ENCODE data around the gene SENP8. TPM values are rescaled to one million over a fixed set of nuclear protein-coding genes. Genes with fewer than 3 reads are reported as not detected.
A peak's percentile ranks its signal among the peaks of the same experiment; 100 is the strongest.

Gene SENP8
- total RNA-seq, 1 donor from 2014 or later, result 6.5 TPM

DNA sequence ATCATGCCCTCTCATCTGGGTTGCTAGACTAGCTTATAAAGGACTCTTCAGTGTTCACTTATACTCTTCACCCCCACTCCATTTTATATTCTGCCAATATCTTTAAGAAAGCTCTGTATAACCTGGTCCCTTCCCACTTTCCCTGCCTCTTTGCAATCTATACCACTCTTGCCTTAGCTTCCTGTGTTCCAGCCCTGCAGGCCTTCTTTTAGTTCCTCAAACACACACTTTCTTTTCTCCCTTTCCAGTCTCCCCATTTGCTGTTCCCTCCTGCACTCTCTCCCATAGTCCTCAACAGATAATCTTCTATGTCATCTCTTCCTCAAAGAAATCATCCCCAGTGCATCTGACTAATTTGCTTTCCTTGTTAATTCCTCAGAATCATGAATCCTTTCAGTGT is 28.7 kb downstream of the SENP8 start:
- peaks cover 11% of the 10 kb centered on the region for H3K4me1 ChIP-seq
- no peak for DNase-seq
- no peaks in the 10 kb centered on the region for H3K36me3 ChIP-seq
- no peaks in the 10 kb centered on the region for H3K9me3 ChIP-seq (replicated peaks)
- TF ChIP-seq, protein P1, sequence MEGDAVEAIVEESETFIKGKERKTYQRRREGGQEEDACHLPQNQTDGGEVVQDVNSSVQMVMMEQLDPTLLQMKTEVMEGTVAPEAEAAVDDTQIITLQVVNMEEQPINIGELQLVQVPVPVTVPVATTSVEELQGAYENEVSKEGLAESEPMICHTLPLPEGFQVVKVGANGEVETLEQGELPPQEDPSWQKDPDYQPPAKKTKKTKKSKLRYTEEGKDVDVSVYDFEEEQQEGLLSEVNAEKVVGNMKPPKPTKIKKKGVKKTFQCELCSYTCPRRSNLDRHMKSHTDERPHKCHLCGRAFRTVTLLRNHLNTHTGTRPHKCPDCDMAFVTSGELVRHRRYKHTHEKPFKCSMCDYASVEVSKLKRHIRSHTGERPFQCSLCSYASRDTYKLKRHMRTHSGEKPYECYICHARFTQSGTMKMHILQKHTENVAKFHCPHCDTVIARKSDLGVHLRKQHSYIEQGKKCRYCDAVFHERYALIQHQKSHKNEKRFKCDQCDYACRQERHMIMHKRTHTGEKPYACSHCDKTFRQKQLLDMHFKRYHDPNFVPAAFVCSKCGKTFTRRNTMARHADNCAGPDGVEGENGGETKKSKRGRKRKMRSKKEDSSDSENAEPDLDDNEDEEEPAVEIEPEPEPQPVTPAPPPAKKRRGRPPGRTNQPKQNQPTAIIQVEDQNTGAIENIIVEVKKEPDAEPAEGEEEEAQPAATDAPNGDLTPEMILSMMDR (IDR thresholded peaks at IDR 0.05; ENCODE audit: borderline replicate concordance), result no peak
- H3K27me3 ChIP-seq (ENCODE audit: low read depth), result no peaks in the 10 kb centered on the region
- H3K27ac ChIP-seq (replicated peaks), result no peak overlapping the region
- intact Hi-C loops (cut with micrococcal nuclease), result no loop called here
- H3K4me3 ChIP-seq, result no peak overlapping the region

DNA sequence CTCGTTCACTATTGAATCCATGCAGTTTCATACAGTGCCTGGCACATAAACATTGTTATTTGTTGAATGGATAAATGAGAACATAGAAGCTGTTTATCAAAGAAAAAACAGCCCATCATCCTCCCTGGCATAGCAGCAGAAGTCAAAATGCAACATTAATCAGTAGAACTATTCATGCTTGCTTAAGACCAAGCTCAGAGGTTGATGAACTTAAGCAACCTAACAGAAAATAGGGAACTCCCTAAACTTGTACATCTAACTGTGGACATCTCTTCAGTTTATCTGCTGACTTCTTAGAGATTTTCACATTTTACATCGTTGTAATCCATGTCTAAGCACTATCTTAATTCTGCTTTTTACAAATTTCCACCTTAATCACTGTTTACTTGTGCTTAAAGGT is 29.2 kb downstream of the SENP8 start:
- Histone ChIP-seq H3K4me1 (peaks cover 7% of the 10 kb centered on the region), H3K4me3 (no peak overlapping the region), H3K36me3 (no peaks in the 10 kb centered on the region), H3K27me3 (ENCODE audit: low read depth) (no peaks in the 10 kb centered on the region), H3K27ac (replicated peaks) (no peak overlapping the region), H3K9me3 (replicated peaks) (no peaks in the 10 kb centered on the region)
- intact Hi-C loops (cut with micrococcal nuclease), result no loop called here
- TF ChIP-seq, protein P1 (IDR thresholded peaks at IDR 0.05; ENCODE audit: borderline replicate concordance), result no peak
- DNase-seq, result no peak

DNA sequence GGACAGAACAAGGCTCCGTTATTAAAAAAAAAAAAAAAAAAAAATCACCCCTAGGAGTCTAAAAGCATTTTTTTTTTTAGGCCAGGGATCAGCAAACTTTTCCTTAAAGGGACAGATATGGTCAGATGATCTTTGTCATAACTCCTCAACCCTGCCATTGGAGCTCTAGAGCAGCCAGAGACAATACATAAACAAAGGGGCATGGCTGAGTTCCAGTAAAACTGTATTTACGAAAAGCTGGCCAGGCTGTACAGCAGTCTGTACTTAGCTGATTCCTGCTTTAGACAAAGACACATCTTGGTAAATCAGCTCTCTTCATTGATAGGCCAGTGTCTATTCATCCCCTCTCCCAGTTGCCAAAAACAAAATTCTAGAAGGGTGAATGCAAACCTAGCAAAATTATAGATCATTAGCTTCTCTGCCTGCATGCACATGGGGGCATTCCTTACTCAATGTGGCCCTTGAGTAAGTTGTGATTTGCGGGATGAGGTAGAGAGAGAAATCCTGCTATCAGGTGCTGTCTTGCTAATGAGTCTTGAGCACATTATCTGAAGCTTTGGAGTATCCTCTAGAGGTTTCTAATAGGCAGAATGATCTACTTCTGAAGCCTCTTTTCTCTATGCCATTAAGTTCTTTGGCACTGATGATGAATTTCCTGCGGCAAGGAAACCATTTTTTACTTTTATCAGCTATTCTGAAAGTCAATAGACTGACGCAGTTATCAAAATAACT is 35.2 kb downstream of the SENP8 start:
- intact Hi-C loops (cut with micrococcal nuclease), result loop anchor here (10.0 kb wide), 1 partner anchor 409 kb away; no protein-coding TSS in a partner anchor
- peaks cover 12% of the 10 kb centered on the region for H3K4me1 ChIP-seq
- H3K27me3 ChIP-seq (ENCODE audit: low read depth), result no peaks in the 10 kb centered on the region
- no peak overlapping the region for H3K27ac ChIP-seq (replicated peaks)
- no peak overlapping the region for H3K4me3 ChIP-seq
- TF ChIP-seq, protein P1 (IDR thresholded peaks at IDR 0.05; ENCODE audit: borderline replicate concordance), result no peak
- no peak for DNase-seq
- H3K9me3 ChIP-seq (replicated peaks), result no peaks in the 10 kb centered on the region
- no peaks in the 10 kb centered on the region for H3K36me3 ChIP-seq

DNA sequence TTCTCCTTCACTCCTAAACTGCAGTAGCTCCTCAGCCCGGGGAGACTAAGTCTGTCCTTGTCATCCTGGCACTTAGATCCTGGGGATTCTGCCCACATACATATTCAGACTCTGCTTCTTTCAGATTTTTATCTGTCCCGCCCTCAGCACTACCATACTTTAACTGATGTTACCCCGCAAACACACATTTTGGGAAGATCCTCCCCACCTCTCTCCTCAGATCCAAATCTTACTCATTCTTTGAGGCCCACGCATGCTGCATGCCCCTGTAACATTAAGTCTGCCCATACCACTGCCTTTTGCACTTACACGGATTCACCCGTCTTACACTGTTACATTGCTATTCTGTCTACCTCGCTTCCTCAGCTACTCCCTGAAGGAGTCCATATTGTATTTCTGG is 36.1 kb downstream of the SENP8 start:
- no peaks in the 10 kb centered on the region for H3K9me3 ChIP-seq (replicated peaks)
- intact Hi-C loops (cut with micrococcal nuclease), result loop anchor here (10.0 kb wide), 1 partner anchor 410 kb away; no protein-coding TSS in a partner anchor
- no peak overlapping the region for H3K4me3 ChIP-seq
- H3K27me3 ChIP-seq (ENCODE audit: low read depth), result no peaks in the 10 kb centered on the region
- TF ChIP-seq, protein P1 (IDR thresholded peaks at IDR 0.05; ENCODE audit: borderline replicate concordance), result no peak
- peaks cover 12% of the 10 kb centered on the region for H3K4me1 ChIP-seq
- H3K36me3 ChIP-seq, result no peaks in the 10 kb centered on the region
- peak overlapping the region; percentile 69 for H3K27ac ChIP-seq (replicated peaks)
- DNase-seq, result no peak

DNA sequence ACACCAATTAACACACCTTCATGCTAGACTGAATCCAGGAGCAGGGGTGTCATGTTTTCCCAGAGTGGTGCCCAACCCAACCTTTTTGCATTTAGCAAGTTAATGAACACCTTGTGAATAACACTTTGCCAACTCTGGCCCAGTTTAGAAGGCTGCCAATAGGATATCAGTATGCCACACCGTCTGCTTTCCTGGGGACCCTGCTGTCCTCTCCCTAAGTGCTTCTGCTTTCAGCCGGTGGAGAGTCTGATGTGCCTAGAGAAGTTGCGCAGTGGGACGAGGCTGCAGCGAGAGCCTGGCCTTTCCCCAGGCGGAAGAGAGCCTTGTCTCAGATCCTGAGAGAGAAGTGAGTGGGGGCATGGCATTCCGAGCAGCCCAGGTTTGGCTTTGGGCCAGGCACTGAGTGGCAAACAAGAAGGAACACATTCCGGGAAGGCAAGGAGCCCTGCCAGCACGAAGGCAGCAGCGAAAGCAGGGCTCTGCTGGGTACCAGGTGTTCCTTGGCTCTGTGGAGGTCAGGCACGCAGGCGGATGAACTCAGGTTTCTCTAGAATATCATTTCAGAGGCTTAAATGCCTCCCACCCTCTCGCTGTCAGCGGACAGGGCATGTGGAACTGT is 36.9 kb downstream of the SENP8 start:
- H3K36me3 ChIP-seq, result no peaks in the 10 kb centered on the region
- H3K4me1 ChIP-seq, result peaks cover 12% of the 10 kb centered on the region
- intact Hi-C loops (cut with micrococcal nuclease), result loop anchor here (10.0 kb wide), 1 partner anchor 410 kb away; no protein-coding TSS in a partner anchor
- no peaks in the 10 kb centered on the region for H3K9me3 ChIP-seq (replicated peaks)
- TF ChIP-seq, protein P1 (IDR thresholded peaks at IDR 0.05; ENCODE audit: borderline replicate concordance), result no peak
- H3K4me3 ChIP-seq, result peak overlapping the region; percentile 69
- peak; percentile 75 for DNase-seq
- H3K27me3 ChIP-seq (ENCODE audit: low read depth), result no peaks in the 10 kb centered on the region
- peak overlapping the region; percentile 69 for H3K27ac ChIP-seq (replicated peaks)

Measured in left ventricle myocardium inferior (tissue), 1 donor.